HFF-Myc (cell line): Measurements from ENCODE around the gene TPP2.
A peak's percentile ranks its signal among the peaks of the same experiment; 100 is the strongest.

Experiments used
- DNase-seq: peaks from one replicate; pipeline ENCODE4 v3.0.0-alpha.2; 2011; ENCODE audit warnings: low read depth; ENCODE audit errors: extremely low read depth
- H3K4me3 ChIP-seq: replicated peaks from 2 replicates; pipeline ENCODE4 v1.5.1; 2011; ENCODE audit warnings: low read depth, mild to moderate bottlenecking, control low read depth, low read length
- CTCF ChIP-seq: IDR thresholded peaks from 2 replicates; pipeline ENCODE4 v1.5.1; 2012; ENCODE audit warnings: mild to moderate bottlenecking, low read depth, low read length, control low read depth; ENCODE audit errors: missing control alignments

The TPP2 gene

GRCh38 chr13:102724923-102725322 is 128.1 kb downstream of the TPP2 start:
- no peak for DNase-seq
- TF ChIP-seq CTCF = peak; percentile 24
- H3K4me3 ChIP-seq = no peak overlapping the region

GRCh38 chr13:102726430-102726829 is 129.6 kb downstream of the TPP2 start:
- no peak for TF ChIP-seq CTCF
- H3K4me3 ChIP-seq = no peak overlapping the region
- no peak for DNase-seq
